Measurements from ENCODE around the gene SYT8. TPM values are rescaled to one million over a fixed set of nuclear protein-coding genes. Genes with fewer than 3 reads are reported as not detected.
A peak's percentile ranks its signal among the peaks of the same experiment; 100 is the strongest.

Gene SYT8
- total RNA-seq, 2 donors from 2014 or later, result 3.4 to 3.6 TPM

DNA sequence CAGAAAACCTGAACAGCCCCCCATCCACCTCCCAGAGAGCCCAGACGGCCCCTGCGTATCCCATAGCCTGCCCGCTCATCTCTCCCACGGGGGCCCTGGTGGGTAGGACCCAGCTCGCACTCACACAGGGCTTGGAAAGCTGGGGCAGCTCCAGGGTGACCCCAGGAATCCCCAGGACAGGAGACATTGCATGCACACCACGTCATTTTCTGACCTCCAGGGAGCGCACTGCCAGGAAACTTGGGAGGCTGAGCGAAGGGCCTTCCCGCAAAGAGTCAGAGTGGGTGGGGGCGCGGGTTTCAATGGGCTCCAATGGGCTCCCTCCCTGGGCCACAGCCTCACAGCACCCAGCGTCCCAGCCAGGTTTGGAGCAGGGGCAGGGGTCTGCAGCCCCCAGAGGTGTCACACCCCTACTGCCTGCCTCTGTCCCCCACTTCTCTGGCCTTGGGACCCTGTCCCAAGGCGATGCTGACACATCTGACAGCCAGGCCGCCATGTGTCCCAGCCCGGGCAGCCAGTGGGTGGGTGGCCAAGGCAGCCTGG, 8.2 kb upstream of the SYT8 start:
- Histone ChIP-seq H3K27me3 (replicated peaks; ENCODE audit: insufficient read depth) (no peaks in the 10 kb centered on the region), H3K4me3 (peak overlapping the region; percentile 35), H3K27ac (peak overlapping the region; percentile 95 to 97), H3K9me3 (no peaks in the 10 kb centered on the region), H3K4me1 (ENCODE audit: control insufficient read depth in 1 of 2, low read depth in 2 of 2) (peaks cover 45 to 97% of the 10 kb centered on the region in 2 donors), H3K36me3 (no peaks in the 10 kb centered on the region)
- no peak for TF ChIP-seq CTCF (IDR thresholded peaks at IDR 0.05)
- peak; percentile 69 for ATAC-seq (ENCODE audit: insufficient number of reproducible peaks, low FRiP score, low read depth)
- peak; percentile 77 for DNase-seq (ENCODE audit: low spot score)

- Histone ChIP-seq H3K9me3 (no peaks in the 10 kb centered on the region), H3K4me1 (ENCODE audit: control insufficient read depth in 1 of 2, low read depth in 2 of 2) (peaks cover 49 to 100% of the 10 kb centered on the region in 2 donors), H3K27ac (peak overlapping the region; percentile 95 to 97), H3K4me3 (peak overlapping the region; percentile 35), H3K27me3 (replicated peaks; ENCODE audit: insufficient read depth) (no peaks in the 10 kb centered on the region), H3K36me3 (no peaks in the 10 kb centered on the region)
- ATAC-seq (ENCODE audit: insufficient number of reproducible peaks, low FRiP score, low read depth) (peak; percentile 76), DNase-seq (ENCODE audit: low spot score) (peak; percentile 66)
- no peak for TF ChIP-seq CTCF (IDR thresholded peaks at IDR 0.05)
Observed at GRCh38 chr11:1827095-1827813, 7.5 kb upstream of the SYT8 start.

DNA sequence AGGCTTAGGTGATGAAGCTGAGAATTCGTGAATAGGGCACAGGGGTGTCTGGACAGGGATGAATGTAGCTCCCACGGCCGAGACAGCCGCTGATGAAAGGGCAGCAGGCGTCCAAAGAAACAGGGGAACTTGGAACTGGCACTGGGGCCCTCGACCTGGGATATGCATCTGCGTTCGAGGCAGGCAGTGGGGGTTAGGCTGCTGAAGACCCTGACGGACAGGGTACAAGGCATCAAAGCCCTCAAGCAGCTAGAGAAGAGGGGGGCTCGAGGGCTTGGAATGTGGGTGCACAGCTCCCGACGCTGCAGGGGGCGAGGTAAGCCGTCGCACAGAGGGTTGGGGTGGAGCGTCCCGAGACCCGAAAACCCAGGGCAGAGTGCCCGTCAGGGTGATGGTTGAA, 6.9 kb upstream of the SYT8 start:
- Histone ChIP-seq H3K36me3 (no peaks in the 10 kb centered on the region), H3K4me3 (no peak overlapping the region), H3K9me3 (no peaks in the 10 kb centered on the region), H3K27ac (peak overlapping the region; percentile 95 to 97), H3K4me1 (ENCODE audit: control insufficient read depth in 1 of 2, low read depth in 2 of 2) (peaks cover 50 to 94% of the 10 kb centered on the region in 2 donors), H3K27me3 (replicated peaks; ENCODE audit: insufficient read depth) (no peaks in the 10 kb centered on the region)
- no peak for ATAC-seq (ENCODE audit: insufficient number of reproducible peaks, low FRiP score, low read depth)
- no peak for DNase-seq (ENCODE audit: low spot score)
- TF ChIP-seq CTCF (IDR thresholded peaks at IDR 0.05), result no peak

- H3K9me3 ChIP-seq, result no peaks in the 10 kb centered on the region
- peaks cover 50 to 88% of the 10 kb centered on the region in 2 donors for H3K4me1 ChIP-seq (ENCODE audit: control insufficient read depth in 1 of 2, low read depth in 2 of 2)
- H3K36me3 ChIP-seq, result no peaks in the 10 kb centered on the region
- no peak for TF ChIP-seq CTCF (IDR thresholded peaks at IDR 0.05)
- peak overlapping the region; percentile 95 to 97 for H3K27ac ChIP-seq
- ATAC-seq (ENCODE audit: insufficient number of reproducible peaks, low FRiP score, low read depth) (no peak), DNase-seq (ENCODE audit: low spot score) (no peak)
- no peaks in the 10 kb centered on the region for H3K27me3 ChIP-seq (replicated peaks; ENCODE audit: insufficient read depth)
- H3K4me3 ChIP-seq, result no peak overlapping the region
Observed at GRCh38 chr11:1828542-1828941, 6.2 kb upstream of the SYT8 start.

DNA sequence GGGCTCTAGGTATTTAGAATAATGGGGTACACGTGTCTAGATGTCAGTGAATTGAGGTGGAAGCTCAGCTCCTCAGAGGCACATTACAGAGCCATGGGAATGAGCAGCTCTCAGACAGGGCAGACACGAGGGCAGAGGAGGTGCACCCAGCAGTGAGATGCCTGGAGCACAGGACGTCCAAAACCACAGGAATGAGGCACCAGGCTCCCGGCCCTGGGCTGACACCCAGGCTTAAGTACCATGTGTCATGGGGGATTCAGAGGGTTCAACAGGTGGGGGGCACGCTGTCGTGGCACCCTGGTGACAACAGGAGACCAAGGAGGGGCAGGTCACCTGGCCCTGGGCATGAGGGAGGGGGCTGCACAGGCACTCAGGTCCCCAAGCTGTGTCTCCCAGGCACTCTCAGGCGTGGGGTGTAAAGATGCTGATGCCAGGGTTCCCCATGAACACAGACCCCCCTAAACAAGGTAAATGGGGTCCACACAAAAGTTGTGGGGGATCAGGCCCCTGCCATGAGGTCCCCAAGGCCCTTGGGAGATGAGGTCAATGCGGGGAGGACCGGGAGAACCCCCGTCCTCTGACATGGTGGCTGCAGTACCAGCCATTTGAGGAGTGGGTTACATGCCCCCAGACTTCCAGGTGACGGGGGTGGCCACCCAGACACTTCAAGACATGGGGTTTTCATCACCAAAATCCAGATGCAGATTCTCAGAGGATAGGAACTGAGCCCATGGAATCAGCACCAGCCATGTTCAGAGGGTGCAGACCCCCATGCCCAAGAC, 5.6 kb upstream of the SYT8 start:
- Histone ChIP-seq H3K27ac (peak overlapping the region; percentile 95 to 97), H3K4me3 (no peak overlapping the region), H3K4me1 (ENCODE audit: control insufficient read depth in 1 of 2, low read depth in 2 of 2) (peaks cover 50 to 81% of the 10 kb centered on the region in 2 donors), H3K36me3 (no peaks in the 10 kb centered on the region), H3K9me3 (no peaks in the 10 kb centered on the region), H3K27me3 (replicated peaks; ENCODE audit: insufficient read depth) (no peaks in the 10 kb centered on the region)
- no peak for ATAC-seq (ENCODE audit: insufficient number of reproducible peaks, low FRiP score, low read depth)
- TF ChIP-seq CTCF (IDR thresholded peaks at IDR 0.05), result no peak
- DNase-seq (ENCODE audit: low spot score), result no peak
